ENCODE results near the gene IGSF10. TPM values are rescaled to one million over a fixed set of nuclear protein-coding genes. Genes with fewer than 3 reads are reported as not detected.

Gene IGSF10
- total and polyA plus RNA-seq, 2 donors (not counting 1 experiment from before 2014, with no cell fraction given) = 0.03 TPM; not detected in 1

- WGBS (ENCODE audit: insufficient coverage) = no CpG with 5 or more reads among the region's 1 CpG
- H3K9me3 ChIP-seq (ENCODE audit: control extremely low read depth in 1 of 3, control insufficient read depth in 2 of 3, insufficient read depth in 1 of 3, low read length in 2 of 3) = no peaks in the 10 kb centered on the region
- ATAC-seq (ENCODE audit: low read depth) = peak; percentile 81
- CTCF ChIA-PET = interaction anchor here (0.8 to 4.3 kb wide), 15 partner anchors 10 to 300 kb away, joined by 3 to 32 read pairs (median 5); partner anchors contain the start of gene P2RY12
- H3K9me3 Mint-ChIP-seq (ENCODE audit: insufficient read depth) = no peaks in the 10 kb centered on the region
- TF ChIP-seq EZH2 (IDR thresholded peaks at IDR 0.05; ENCODE audit: borderline replicate concordance, insufficient read depth, low read depth, low read length, poor library complexity, severe bottlenecking) (no peak), CTCF (IDR thresholded peaks at IDR 0.05) (no peak)
- peaks cover 0 to 5% (median 0%) of the 10 kb centered on the region in 4 experiments for H3K27me3 ChIP-seq (replicated peaks in 1 of 4; ENCODE audit: control extremely low read depth in 1 of 4, control insufficient read depth in 3 of 4, insufficient read depth in 4 of 4, low read length in 3 of 4)
- no peak overlapping the region for H3K4me3 Mint-ChIP-seq
- no peak overlapping the region for H3K9ac ChIP-seq (ENCODE audit: low read length)
- H3K4me2 ChIP-seq (replicated peaks; ENCODE audit: low read depth, low read length, poor library complexity, severe bottlenecking) = no peak overlapping the region
- peaks cover 0 to 6% of the 10 kb centered on the region in 2 donors for H3K4me1 ChIP-seq (ENCODE audit: control insufficient read depth in 2 of 2, insufficient read depth in 2 of 2, low read length in 2 of 2)
- peaks cover 9% of the 10 kb centered on the region for H3K27me3 Mint-ChIP-seq
- POLR2A ChIA-PET = no interaction called here
- no peaks in the 10 kb centered on the region for H3K36me3 ChIP-seq (replicated peaks in 1 of 2; ENCODE audit: control extremely low read depth in 1 of 2, control insufficient read depth in 1 of 2, extremely low read depth in 1 of 2, insufficient read depth in 2 of 2, low read length in 1 of 2)
- H3K4me3 ChIP-seq (ENCODE audit: control extremely low read depth in 1 of 5, extremely low read depth in 1 of 5, insufficient read depth in 1 of 5, low read depth in 2 of 5, low read length in 4 of 5) = no peak overlapping the region
- H4K20me1 ChIP-seq (ENCODE audit: control insufficient read depth, insufficient read depth, low read length, poor library complexity, severe bottlenecking) = no peaks in the 10 kb centered on the region
- peak overlapping the region; percentile 7 for H3K27ac Mint-ChIP-seq
- no peak overlapping the region for H2AFZ ChIP-seq (ENCODE audit: insufficient read depth, low read depth, low read length, poor library complexity, severe bottlenecking)
- peaks cover 9% of the 10 kb centered on the region for H3K4me1 Mint-ChIP-seq
- DNase-seq = peak; percentile 49
- H3K79me2 ChIP-seq (ENCODE audit: control insufficient read depth, insufficient read depth, low read length) = no peaks in the 10 kb centered on the region
- no peak overlapping the region for H3K27ac ChIP-seq (ENCODE audit: low read length in 2 of 2)
- intact Hi-C loops (cut with micrococcal nuclease) = no loop called here
Measured at GRCh38 chr3:151467069-151467468, 6.2 kb upstream of the IGSF10 start.

- Histone ChIP-seq H3K9ac (ENCODE audit: low read length) (no peak overlapping the region), H3K9me3 (ENCODE audit: control extremely low read depth in 1 of 3, control insufficient read depth in 2 of 3, insufficient read depth in 1 of 3, low read length in 2 of 3) (no peaks in the 10 kb centered on the region), H3K4me3 (ENCODE audit: control extremely low read depth in 1 of 5, extremely low read depth in 1 of 5, insufficient read depth in 1 of 5, low read depth in 2 of 5, low read length in 4 of 5) (no peak overlapping the region), H3K27me3 (replicated peaks in 1 of 4; ENCODE audit: control extremely low read depth in 1 of 4, control insufficient read depth in 3 of 4, insufficient read depth in 4 of 4, low read length in 3 of 4) (peaks cover 0 to 17% (median 3%) of the 10 kb centered on the region in 4 experiments), H2AFZ (ENCODE audit: insufficient read depth, low read depth, low read length, poor library complexity, severe bottlenecking) (no peak overlapping the region), H3K79me2 (ENCODE audit: control insufficient read depth, insufficient read depth, low read length) (no peaks in the 10 kb centered on the region), H3K36me3 (replicated peaks in 1 of 2; ENCODE audit: control extremely low read depth in 1 of 2, control insufficient read depth in 1 of 2, extremely low read depth in 1 of 2, insufficient read depth in 2 of 2, low read length in 1 of 2) (no peaks in the 10 kb centered on the region), H4K20me1 (ENCODE audit: control insufficient read depth, insufficient read depth, low read length, poor library complexity, severe bottlenecking) (no peaks in the 10 kb centered on the region), H3K27ac (ENCODE audit: low read length in 2 of 2) (no peak overlapping the region), H3K4me1 (ENCODE audit: control insufficient read depth in 2 of 2, insufficient read depth in 2 of 2, low read length in 2 of 2) (peaks cover 9 to 12% of the 10 kb centered on the region in 2 donors), H3K4me2 (replicated peaks; ENCODE audit: low read depth, low read length, poor library complexity, severe bottlenecking) (no peak overlapping the region)
- ChIA-PET CTCF (interaction anchor here (0.7 kb wide), 1 partner anchor 99 kb away, joined by 3 read pairs; no protein-coding TSS in a partner anchor), POLR2A (no interaction called here)
- no peak for TF ChIP-seq CTCF (IDR thresholded peaks at IDR 0.05)
- TF ChIP-seq EZH2 (IDR thresholded peaks at IDR 0.05; ENCODE audit: borderline replicate concordance, insufficient read depth, low read depth, low read length, poor library complexity, severe bottlenecking) = no peak
- DNase-seq = no peak
- ATAC-seq (ENCODE audit: low read depth) = no peak
- no CpG with 5 or more reads among the region's 1 CpG for WGBS (ENCODE audit: insufficient coverage)
- peaks cover 25% of the 10 kb centered on the region for H3K27me3 Mint-ChIP-seq
- peaks cover 12% of the 10 kb centered on the region for H3K4me1 Mint-ChIP-seq
- H3K27ac Mint-ChIP-seq = no peak overlapping the region
- intact Hi-C loops (cut with micrococcal nuclease) = no loop called here
- no peaks in the 10 kb centered on the region for H3K9me3 Mint-ChIP-seq (ENCODE audit: insufficient read depth)
- H3K4me3 Mint-ChIP-seq = no peak overlapping the region
Measured at GRCh38 chr3:151462991-151463390, 2.1 kb upstream of the IGSF10 start.

Measured in B cell (primary cell).